Neural progenitor cell (in vitro differentiated cells): ENCODE measurements around the gene IL1RAPL1.

ENCODE experiments used
- CTCF ChIP-seq: fragments of 200-600 bp; sonication (generic); IDR thresholded peaks from 2 replicates; pipeline ENCODE4 v1.5.1; 2017; ENCODE audit warnings: antibody characterized with exemption, mild to moderate bottlenecking
- EZH2phosphoT487 ChIP-seq: fragments of 200-600 bp; sonication (generic); IDR thresholded peaks from 2 replicates; pipeline ENCODE4 v1.6.1; 2017; ENCODE audit warnings: antibody characterized with exemption

DNA sequence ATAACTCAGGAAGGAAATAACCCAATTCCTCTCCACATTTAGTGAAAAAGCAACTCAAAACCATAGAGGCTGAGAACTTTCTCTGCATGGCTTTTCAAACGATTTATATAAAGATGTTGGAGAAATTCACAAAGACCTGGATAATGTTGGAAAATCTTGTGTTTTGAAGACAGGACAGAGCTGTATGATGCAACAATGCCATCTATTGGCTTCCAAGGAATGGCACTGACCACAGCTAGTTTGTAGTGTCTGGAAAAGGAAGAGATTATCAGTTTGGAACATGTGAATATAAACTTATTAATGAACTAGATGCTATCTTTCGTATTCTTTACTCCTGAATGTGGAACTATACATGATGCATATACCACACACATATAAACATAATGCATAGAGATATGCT lies 503.6 kb downstream of the IL1RAPL1 start:
- no peak for TF ChIP-seq EZH2phosphoT487
- peak; percentile 63 for TF ChIP-seq CTCF
